ENCODE results near the gene ARMC10.
"Not testable (repeated sequence)": the region's sequence is repeated elsewhere in the genome, so short reads cannot be mapped to it uniquely, and the experiment has no call there.

Gene ARMC10

GRCh38 chr7:103100348-103100747 lies 25.4 kb downstream of the ARMC10 start:
- Histone ChIP-seq H3K27me3 (ENCODE audit: control insufficient read depth in 1 of 2, insufficient read depth in 2 of 2, low read length in 2 of 2) (no peaks in the 10 kb centered on the region), H3K4me3 (ENCODE audit: low read length in 2 of 2) (no peak overlapping the region), H3K4me1 (ENCODE audit: control insufficient read depth, insufficient read depth, low read length) (no peaks in the 10 kb centered on the region), H3K9ac (ENCODE audit: low read length in 2 of 2) (no peak overlapping the region), H3K9me3 (ENCODE audit: control insufficient read depth in 2 of 2, low read length in 2 of 2) (no peaks in the 10 kb centered on the region), H3K27ac (ENCODE audit: low read length) (no peak overlapping the region), H3K36me3 (ENCODE audit: control insufficient read depth in 2 of 2, insufficient read depth in 2 of 2, low read length in 2 of 2) (peaks cover 9 to 10% of the 10 kb centered on the region in 2 donors)

GRCh38 chr7:103101543-103101942 lies 26.6 kb downstream of the ARMC10 start:
- Histone ChIP-seq H3K36me3 (ENCODE audit: control insufficient read depth in 2 of 2, insufficient read depth in 2 of 2, low read length in 2 of 2) (peaks cover 8 to 10% of the 10 kb centered on the region in 2 donors), H3K4me3 (ENCODE audit: low read length in 2 of 2) (no peak overlapping the region), H3K27ac (ENCODE audit: low read length) (no peak overlapping the region), H3K9me3 (ENCODE audit: control insufficient read depth in 2 of 2, low read length in 2 of 2) (no peaks in the 10 kb centered on the region), H3K27me3 (ENCODE audit: control insufficient read depth in 1 of 2, insufficient read depth in 2 of 2, low read length in 2 of 2) (no peaks in the 10 kb centered on the region), H3K9ac (ENCODE audit: low read length in 2 of 2) (no peak overlapping the region), H3K4me1 (ENCODE audit: control insufficient read depth, insufficient read depth, low read length) (peaks cover 6% of the 10 kb centered on the region)

GRCh38 chr7:103106005-103106702 lies 31.2 kb downstream of the ARMC10 start:
- Histone ChIP-seq H3K4me1 (ENCODE audit: control insufficient read depth, insufficient read depth, low read length) (peaks cover 11% of the 10 kb centered on the region), H3K4me3 (ENCODE audit: low read length in 2 of 2) (peak overlapping the region in 1 of 2 donors; percentile 22), H3K27me3 (ENCODE audit: control insufficient read depth in 1 of 2, insufficient read depth in 2 of 2, low read length in 2 of 2) (no peaks in the 10 kb centered on the region), H3K9ac (ENCODE audit: low read length in 2 of 2) (peak overlapping the region in 1 of 2 donors; percentile 13), H3K9me3 (ENCODE audit: control insufficient read depth in 2 of 2, low read length in 2 of 2) (no peaks in the 10 kb centered on the region), H3K36me3 (ENCODE audit: control insufficient read depth in 2 of 2, insufficient read depth in 2 of 2, low read length in 2 of 2) (peaks cover 0 to 3% of the 10 kb centered on the region in 2 donors), H3K27ac (ENCODE audit: low read length) (no peak overlapping the region)

GRCh38 chr7:103106703-103107070 lies 31.7 kb downstream of the ARMC10 start:
- H3K36me3 ChIP-seq (ENCODE audit: control insufficient read depth in 2 of 2, insufficient read depth in 2 of 2, low read length in 2 of 2); H3K9ac ChIP-seq (ENCODE audit: low read length in 2 of 2); H3K27ac ChIP-seq (ENCODE audit: low read length); H3K9me3 ChIP-seq (ENCODE audit: control insufficient read depth in 2 of 2, low read length in 2 of 2); H3K27me3 ChIP-seq (ENCODE audit: control insufficient read depth in 1 of 2, insufficient read depth in 2 of 2, low read length in 2 of 2): not testable (repeated sequence)
- Histone ChIP-seq H3K4me1 (ENCODE audit: control insufficient read depth, insufficient read depth, low read length) (peaks cover 11% of the 10 kb centered on the region), H3K4me3 (ENCODE audit: low read length in 2 of 2) (peak overlapping the region in 1 of 2 donors; percentile 15)

- H3K9me3 ChIP-seq (ENCODE audit: control insufficient read depth in 2 of 2, low read length in 2 of 2) = no peaks in the 10 kb centered on the region
- no peak overlapping the region for H3K4me3 ChIP-seq (ENCODE audit: low read length in 2 of 2)
- H3K27me3 ChIP-seq (ENCODE audit: control insufficient read depth in 1 of 2, insufficient read depth in 2 of 2, low read length in 2 of 2) = no peaks in the 10 kb centered on the region
- no peak overlapping the region for H3K9ac ChIP-seq (ENCODE audit: low read length in 2 of 2)
- H3K27ac ChIP-seq (ENCODE audit: low read length) = no peak overlapping the region
- H3K36me3 ChIP-seq (ENCODE audit: control insufficient read depth in 2 of 2, insufficient read depth in 2 of 2, low read length in 2 of 2) = peaks cover 0 to 6% of the 10 kb centered on the region in 2 donors
- no peaks in the 10 kb centered on the region for H3K4me1 ChIP-seq (ENCODE audit: control insufficient read depth, insufficient read depth, low read length)
Measured at GRCh38 chr7:103113164-103113563, 38.2 kb downstream of the ARMC10 start.

- H3K4me3 ChIP-seq (ENCODE audit: low read length in 2 of 2) = no peak overlapping the region
- no peaks in the 10 kb centered on the region for H3K9me3 ChIP-seq (ENCODE audit: control insufficient read depth in 2 of 2, low read length in 2 of 2)
- H3K27me3 ChIP-seq (ENCODE audit: control insufficient read depth in 1 of 2, insufficient read depth in 2 of 2, low read length in 2 of 2) = no peaks in the 10 kb centered on the region
- H3K36me3 ChIP-seq (ENCODE audit: control insufficient read depth in 2 of 2, insufficient read depth in 2 of 2, low read length in 2 of 2) = peaks cover 0 to 10% of the 10 kb centered on the region in 2 donors
- no peak overlapping the region for H3K27ac ChIP-seq (ENCODE audit: low read length)
- no peaks in the 10 kb centered on the region for H3K4me1 ChIP-seq (ENCODE audit: control insufficient read depth, insufficient read depth, low read length)
- H3K9ac ChIP-seq (ENCODE audit: low read length in 2 of 2) = no peak overlapping the region
Measured at GRCh38 chr7:103114576-103115008, 39.7 kb downstream of the ARMC10 start.

GRCh38 chr7:103115771-103116170 lies 40.8 kb downstream of the ARMC10 start:
- H3K4me1 ChIP-seq (ENCODE audit: control insufficient read depth, insufficient read depth, low read length) = no peaks in the 10 kb centered on the region
- H3K27me3 ChIP-seq (ENCODE audit: control insufficient read depth in 1 of 2, insufficient read depth in 2 of 2, low read length in 2 of 2) = no peaks in the 10 kb centered on the region
- no peak overlapping the region for H3K4me3 ChIP-seq (ENCODE audit: low read length in 2 of 2)
- no peak overlapping the region for H3K9ac ChIP-seq (ENCODE audit: low read length in 2 of 2)
- H3K27ac ChIP-seq (ENCODE audit: low read length) = no peak overlapping the region
- H3K36me3 ChIP-seq (ENCODE audit: control insufficient read depth in 2 of 2, insufficient read depth in 2 of 2, low read length in 2 of 2) = peaks cover under 1 to 13% of the 10 kb centered on the region in 2 donors
- no peaks in the 10 kb centered on the region for H3K9me3 ChIP-seq (ENCODE audit: control insufficient read depth in 2 of 2, low read length in 2 of 2)

- Histone ChIP-seq H3K36me3 (ENCODE audit: control insufficient read depth in 2 of 2, insufficient read depth in 2 of 2, low read length in 2 of 2) (peaks cover 7 to 15% of the 10 kb centered on the region in 2 donors), H3K27me3 (ENCODE audit: control insufficient read depth in 1 of 2, insufficient read depth in 2 of 2, low read length in 2 of 2) (no peaks in the 10 kb centered on the region), H3K27ac (ENCODE audit: low read length) (no peak overlapping the region), H3K4me3 (ENCODE audit: low read length in 2 of 2) (no peak overlapping the region), H3K4me1 (ENCODE audit: control insufficient read depth, insufficient read depth, low read length) (no peaks in the 10 kb centered on the region), H3K9ac (ENCODE audit: low read length in 2 of 2) (no peak overlapping the region), H3K9me3 (ENCODE audit: control insufficient read depth in 2 of 2, low read length in 2 of 2) (no peaks in the 10 kb centered on the region)
Measured at GRCh38 chr7:103116511-103116910, 41.6 kb downstream of the ARMC10 start.

- no peak overlapping the region for H3K27ac ChIP-seq (ENCODE audit: low read length)
- H3K4me1 ChIP-seq (ENCODE audit: control insufficient read depth, insufficient read depth, low read length) = no peaks in the 10 kb centered on the region
- H3K9ac ChIP-seq (ENCODE audit: low read length in 2 of 2) = no peak overlapping the region
Measured at GRCh38 chr7:103116991-103117390, 42.1 kb downstream of the ARMC10 start.

GRCh38 chr7:103117465-103117864 lies 42.5 kb downstream of the ARMC10 start:
- no peaks in the 10 kb centered on the region for H3K27me3 ChIP-seq (ENCODE audit: control insufficient read depth in 1 of 2, insufficient read depth in 2 of 2, low read length in 2 of 2)
- no peak overlapping the region for H3K27ac ChIP-seq (ENCODE audit: low read length)
- H3K9ac ChIP-seq (ENCODE audit: low read length in 2 of 2) = no peak overlapping the region
- peaks cover 7 to 22% of the 10 kb centered on the region in 2 donors for H3K36me3 ChIP-seq (ENCODE audit: control insufficient read depth in 2 of 2, insufficient read depth in 2 of 2, low read length in 2 of 2)
- no peak overlapping the region for H3K4me3 ChIP-seq (ENCODE audit: low read length in 2 of 2)
- H3K4me1 ChIP-seq (ENCODE audit: control insufficient read depth, insufficient read depth, low read length) = no peaks in the 10 kb centered on the region
- no peaks in the 10 kb centered on the region for H3K9me3 ChIP-seq (ENCODE audit: control insufficient read depth in 2 of 2, low read length in 2 of 2)

More at GRCh38 chr7:103116991-103117390, 42.1 kb downstream of the ARMC10 start:
- no peaks in the 10 kb centered on the region for H3K27me3 ChIP-seq (ENCODE audit: control insufficient read depth in 1 of 2, insufficient read depth in 2 of 2, low read length in 2 of 2)
- H3K4me3 ChIP-seq (ENCODE audit: low read length in 2 of 2) = no peak overlapping the region
- no peaks in the 10 kb centered on the region for H3K9me3 ChIP-seq (ENCODE audit: control insufficient read depth in 2 of 2, low read length in 2 of 2)
- peaks cover 7 to 18% of the 10 kb centered on the region in 2 donors for H3K36me3 ChIP-seq (ENCODE audit: control insufficient read depth in 2 of 2, insufficient read depth in 2 of 2, low read length in 2 of 2)

- H3K9ac ChIP-seq (ENCODE audit: low read length in 2 of 2) = no peak overlapping the region
- no peaks in the 10 kb centered on the region for H3K4me1 ChIP-seq (ENCODE audit: control insufficient read depth, insufficient read depth, low read length)
- H3K9me3 ChIP-seq (ENCODE audit: control insufficient read depth in 2 of 2, low read length in 2 of 2) = no peaks in the 10 kb centered on the region
- H3K27ac ChIP-seq (ENCODE audit: low read length) = no peak overlapping the region
- H3K27me3 ChIP-seq (ENCODE audit: control insufficient read depth in 1 of 2, insufficient read depth in 2 of 2, low read length in 2 of 2) = no peaks in the 10 kb centered on the region
- H3K4me3 ChIP-seq (ENCODE audit: low read length in 2 of 2) = no peak overlapping the region
- H3K36me3 ChIP-seq (ENCODE audit: control insufficient read depth in 2 of 2, insufficient read depth in 2 of 2, low read length in 2 of 2) = peaks cover 11 to 19% of the 10 kb centered on the region in 2 donors
Measured at GRCh38 chr7:103119791-103120291, 44.9 kb downstream of the ARMC10 start.

Data from stomach smooth muscle (tissue), 2 donors.